ENCODE measurements around the gene KLK5.
"Not testable (repeated sequence)": the region's sequence is repeated elsewhere in the genome, so short reads cannot be mapped to it uniquely, and the experiment has no call there.

Gene KLK5

GRCh38 chr19:50982186-50982585, 29.3 kb upstream of the KLK5 start:
- Histone ChIP-seq H3K9ac (no peak overlapping the region), H3K4me3 (no peak overlapping the region), H3K4me1 (no peaks in the 10 kb centered on the region), H4K20me1 (no peaks in the 10 kb centered on the region), H3K4me2 (no peak overlapping the region), H3K9me3 (no peaks in the 10 kb centered on the region), H3K27me3 (0 out of 2 replicates have a peak, but pooled peaks cover 8% of the 10 kb centered on the region), H3K36me3 (no peaks in the 10 kb centered on the region), H3K27ac (no peak overlapping the region)
- TF ChIP-seq Cebpa-rat (IDR thresholded peaks at IDR 0.05): no peak

GRCh38 chr19:50981587-50982146, 28.8 kb upstream of the KLK5 start:
- Histone ChIP-seq H4K20me1 (no peaks in the 10 kb centered on the region), H3K4me3 (no peak overlapping the region), H3K36me3 (no peaks in the 10 kb centered on the region), H3K9me3 (no peaks in the 10 kb centered on the region), H3K9ac (no peak overlapping the region), H3K4me2 (no peak overlapping the region), H3K4me1 (no peaks in the 10 kb centered on the region), H3K27ac (no peak overlapping the region), H3K27me3 (0 out of 2 replicates have a peak, but pooled peaks cover 8% of the 10 kb centered on the region)
- no peak for TF ChIP-seq Cebpa-rat (IDR thresholded peaks at IDR 0.05)

- H3K27me3 ChIP-seq: 0 out of 2 replicates have a peak, but pooled peaks cover 8% of the 10 kb centered on the region
- H3K4me2 ChIP-seq: no peak overlapping the region
- no peaks in the 10 kb centered on the region for H3K4me1 ChIP-seq
- no peaks in the 10 kb centered on the region for H4K20me1 ChIP-seq
- no peaks in the 10 kb centered on the region for H3K36me3 ChIP-seq
- H3K9me3 ChIP-seq: no peaks in the 10 kb centered on the region
- H3K9ac ChIP-seq: no peak overlapping the region
- no peak for TF ChIP-seq Cebpa-rat (IDR thresholded peaks at IDR 0.05)
- no peak overlapping the region for H3K4me3 ChIP-seq
- no peak overlapping the region for H3K27ac ChIP-seq
Observed at GRCh38 chr19:50980208-50980607, 27.4 kb upstream of the KLK5 start.

GRCh38 chr19:50979758-50980157, 26.9 kb upstream of the KLK5 start:
- Histone ChIP-seq H3K4me2 (no peak overlapping the region), H4K20me1 (no peaks in the 10 kb centered on the region), H3K4me3 (no peak overlapping the region), H3K27me3 (0 out of 2 replicates have a peak, but pooled peaks cover 8% of the 10 kb centered on the region), H3K4me1 (no peaks in the 10 kb centered on the region), H3K27ac (no peak overlapping the region), H3K9me3 (no peaks in the 10 kb centered on the region), H3K9ac (no peak overlapping the region), H3K36me3 (no peaks in the 10 kb centered on the region)
- no peak for TF ChIP-seq Cebpa-rat (IDR thresholded peaks at IDR 0.05)

GRCh38 chr19:50978772-50979390, 26.0 kb upstream of the KLK5 start:
- Histone ChIP-seq H3K4me2 (no peak overlapping the region), H3K4me3 (no peak overlapping the region), H3K36me3 (no peaks in the 10 kb centered on the region), H3K9ac (no peak overlapping the region), H3K4me1 (no peaks in the 10 kb centered on the region), H4K20me1 (no peaks in the 10 kb centered on the region), H3K27ac (no peak overlapping the region), H3K27me3 (0 out of 2 replicates have a peak, but pooled peaks cover 8% of the 10 kb centered on the region), H3K9me3 (no peaks in the 10 kb centered on the region)
- no peak for TF ChIP-seq Cebpa-rat (IDR thresholded peaks at IDR 0.05)

- Histone ChIP-seq H3K36me3 (no peaks in the 10 kb centered on the region), H3K4me1 (no peaks in the 10 kb centered on the region), H3K9me3 (no peaks in the 10 kb centered on the region), H3K27ac (no peak overlapping the region), H4K20me1 (no peaks in the 10 kb centered on the region), H3K4me3 (no peak overlapping the region), H3K9ac (no peak overlapping the region), H3K27me3 (0 out of 2 replicates have a peak, but pooled peaks cover 8% of the 10 kb centered on the region), H3K4me2 (no peak overlapping the region)
- TF ChIP-seq Cebpa-rat (IDR thresholded peaks at IDR 0.05): no peak
Observed at GRCh38 chr19:50977626-50978025, 24.8 kb upstream of the KLK5 start.

- Histone ChIP-seq H3K27ac (no peak overlapping the region), H3K4me2 (no peak overlapping the region), H3K4me3 (no peak overlapping the region), H3K9me3 (no peaks in the 10 kb centered on the region), H3K27me3 (no peaks in the 10 kb centered on the region), H3K9ac (no peak overlapping the region), H4K20me1 (no peaks in the 10 kb centered on the region), H3K36me3 (no peaks in the 10 kb centered on the region), H3K4me1 (no peaks in the 10 kb centered on the region)
- TF ChIP-seq Cebpa-rat (IDR thresholded peaks at IDR 0.05): no peak
Observed at GRCh38 chr19:50975766-50976165, 22.9 kb upstream of the KLK5 start.

GRCh38 chr19:50974702-50975556, 22.1 kb upstream of the KLK5 start:
- H3K27me3 ChIP-seq: no peaks in the 10 kb centered on the region
- no peak overlapping the region for H3K27ac ChIP-seq
- no peak overlapping the region for H3K9ac ChIP-seq
- H3K4me2 ChIP-seq: no peak overlapping the region
- no peaks in the 10 kb centered on the region for H3K9me3 ChIP-seq
- H4K20me1 ChIP-seq: no peaks in the 10 kb centered on the region
- no peak for TF ChIP-seq Cebpa-rat (IDR thresholded peaks at IDR 0.05)
- no peak overlapping the region for H3K4me3 ChIP-seq
- no peaks in the 10 kb centered on the region for H3K36me3 ChIP-seq
- no peaks in the 10 kb centered on the region for H3K4me1 ChIP-seq

- no peaks in the 10 kb centered on the region for H3K27me3 ChIP-seq
- H3K9ac ChIP-seq: no peak overlapping the region
- no peaks in the 10 kb centered on the region for H3K36me3 ChIP-seq
- peaks cover 16% of the 10 kb centered on the region; the same call in 1 of the 2 replicates for H3K4me1 ChIP-seq
- no peak overlapping the region for H3K27ac ChIP-seq
- no peak for TF ChIP-seq Cebpa-rat (IDR thresholded peaks at IDR 0.05)
- no peaks in the 10 kb centered on the region for H4K20me1 ChIP-seq
- no peak overlapping the region for H3K4me3 ChIP-seq
- no peaks in the 10 kb centered on the region for H3K9me3 ChIP-seq
- H3K4me2 ChIP-seq: no peak overlapping the region
Observed at GRCh38 chr19:50972795-50973376, 20.0 kb upstream of the KLK5 start.

GRCh38 chr19:50969810-50970209, 17.0 kb upstream of the KLK5 start:
- not testable (repeated sequence) for H3K9ac ChIP-seq, H3K4me3 ChIP-seq, H3K4me2 ChIP-seq, H3K27me3 ChIP-seq, H3K36me3 ChIP-seq, H3K9me3 ChIP-seq, H3K27ac ChIP-seq, H4K20me1 ChIP-seq
- peaks cover 17% of the 10 kb centered on the region; the same call in 1 of the 2 replicates for H3K4me1 ChIP-seq
